Mesenchymal stem cell (in vitro differentiated cells and primary cell): ENCODE measurements around the gene AMPH.

Experiments used
- DNase-seq: peaks from one replicate; pipeline ENCODE4 v3.0.0-alpha.2; 2013
- H2AFZ ChIP-seq: one replicate; pipeline ENCODE4 v1.6.1; 2013; ENCODE audit warnings: low read depth, mild to moderate bottlenecking, control low read depth, inconsistent platforms, low read length, moderate library complexity
- H2AK5ac ChIP-seq: 2 replicates; pipeline ENCODE4 v1.6.1; 2013; ENCODE audit warnings: low read length, moderate library complexity, mild to moderate bottlenecking, inconsistent platforms; ENCODE audit not compliant: severe bottlenecking
- H2BK120ac ChIP-seq: one replicate; pipeline ENCODE4 v1.6.1; 2013; ENCODE audit warnings: low read depth, mild to moderate bottlenecking, inconsistent platforms, low read length, moderate library complexity
- H2BK12ac ChIP-seq, 2 experiments: one replicate each; pipeline ENCODE4 v1.6.1; 2013; ENCODE audit warnings: inconsistent platforms in 2 of 2, low read length in 2 of 2, mild to moderate bottlenecking in 2 of 2, moderate library complexity in 2 of 2, control low read depth in 1 of 2
- H2BK15ac ChIP-seq: one replicate; pipeline ENCODE4 v1.6.1; 2013; ENCODE audit warnings: mild to moderate bottlenecking, low read depth, inconsistent platforms; ENCODE audit not compliant: poor library complexity, severe bottlenecking
- H2BK5ac ChIP-seq: 2 replicates; pipeline ENCODE4 v1.6.1; 2013; ENCODE audit warnings: low read depth, mild to moderate bottlenecking, low read length, control low read depth, inconsistent platforms; ENCODE audit not compliant: poor library complexity, severe bottlenecking
- H3K14ac ChIP-seq, 2 experiments: one replicate each; pipeline ENCODE4 v1.6.1; 2013; ENCODE audit warnings: inconsistent platforms in 2 of 2, low read length in 2 of 2, control low read depth in 1 of 2, mild to moderate bottlenecking in 1 of 2, moderate library complexity in 1 of 2
- H3K18ac ChIP-seq, 2 experiments: one replicate each; pipeline ENCODE4 v1.6.1; 2013; ENCODE audit warnings: inconsistent platforms in 2 of 2, low read length in 2 of 2, control low read depth in 1 of 2, low read depth in 1 of 2, mild to moderate bottlenecking in 1 of 2
- H3K23ac ChIP-seq, 2 experiments: one replicate each; pipeline ENCODE4 v1.6.1; 2013; ENCODE audit warnings: inconsistent platforms in 2 of 2, low read length in 2 of 2, mild to moderate bottlenecking in 2 of 2, moderate library complexity in 2 of 2, control low read depth in 1 of 2
- H3K27ac ChIP-seq: 2 replicates; pipeline ENCODE4 v1.5.1; 2013; ENCODE audit warnings: mild to moderate bottlenecking, moderate library complexity, low read length, control low read depth, inconsistent platforms; ENCODE audit not compliant: poor library complexity, severe bottlenecking
- H3K27me3 ChIP-seq, 2 experiments: 2 replicates each; pipeline versions ENCODE4 v1.6.1 to v1.7.0; 2013; ENCODE audit warnings: low read length in 2 of 2, mild to moderate bottlenecking in 2 of 2, moderate library complexity in 2 of 2, control low read depth in 1 of 2, inconsistent platforms in 1 of 2; ENCODE audit not compliant: control insufficient read depth in 1 of 2, insufficient read depth in 1 of 2
- H3K36me3 ChIP-seq, 2 experiments: 2 replicates each; pipeline versions ENCODE4 v1.6.1 to v1.7.0; 2013; ENCODE audit warnings: low read length in 2 of 2, control low read depth in 1 of 2, inconsistent platforms in 1 of 2, low read depth in 1 of 2, mild to moderate bottlenecking in 1 of 2; ENCODE audit not compliant: insufficient read depth in 2 of 2, control insufficient read depth in 1 of 2
- H3K4ac ChIP-seq, 2 experiments: one replicate each; pipeline ENCODE4 v1.6.1; 2013; ENCODE audit warnings: inconsistent platforms in 2 of 2, low read length in 2 of 2, mild to moderate bottlenecking in 2 of 2, moderate library complexity in 2 of 2, control low read depth in 1 of 2, low read depth in 1 of 2
- H3K4me1 ChIP-seq: 2 replicates; pipeline ENCODE4 v1.6.1; 2013; ENCODE audit warnings: low read depth, low read length, control low read depth; ENCODE audit not compliant: control insufficient read depth, insufficient read depth
- H3K4me2 ChIP-seq: 2 replicates; pipeline ENCODE4 v1.6.1; 2013; ENCODE audit warnings: low read length, mild to moderate bottlenecking, inconsistent platforms; ENCODE audit not compliant: poor library complexity, severe bottlenecking
- H3K4me3 ChIP-seq, 2 experiments: 2 replicates each; pipeline versions ENCODE4 v1.5.1 to v1.7.0; 2013; ENCODE audit warnings: low read length in 2 of 2, mild to moderate bottlenecking in 2 of 2, control low read depth in 1 of 2, low read depth in 1 of 2; ENCODE audit not compliant: insufficient read depth in 1 of 2
- H3K79me1 ChIP-seq: replicated peaks from 2 replicates; pipeline ENCODE4 v1.6.1; 2013; ENCODE audit warnings: mild to moderate bottlenecking, control low read depth, low read length, inconsistent platforms; ENCODE audit not compliant: poor library complexity, severe bottlenecking
- H3K9ac ChIP-seq: 2 replicates; pipeline ENCODE4 v1.7.0; 2013; ENCODE audit warnings: mild to moderate bottlenecking, low read length, moderate library complexity
- H3K9me3 ChIP-seq: 2 replicates; pipeline ENCODE4 v1.7.0; 2013; ENCODE audit warnings: mild to moderate bottlenecking, low read length; ENCODE audit not compliant: control insufficient read depth
- H4K8ac ChIP-seq: one replicate; pipeline ENCODE4 v1.6.1; 2013; ENCODE audit warnings: inconsistent platforms, mild to moderate bottlenecking, low read length, moderate library complexity
- H4K91ac ChIP-seq: one replicate; pipeline ENCODE4 v1.6.1; 2013; ENCODE audit warnings: mild to moderate bottlenecking, low read length, inconsistent platforms
- WGBS: methylation state at CpG from one replicate; pipeline ENCODE4 v1.1.7; 2013; ENCODE audit warnings: mixed read lengths; 5-methylcytosine and 5-hydroxymethylcytosine counted together

The AMPH gene

GRCh38 chr7:38563741-38564140 is 67.4 kb downstream of the AMPH start:
- Histone ChIP-seq H3K27ac (no peak overlapping the region), H2BK5ac (no peak overlapping the region), H2BK120ac (no peak overlapping the region), H4K8ac (no peak overlapping the region), H3K4me3 (no peak overlapping the region), H3K4ac (no peak overlapping the region), H3K23ac (no peak overlapping the region), H2AK5ac (no peak overlapping the region), H3K9ac (no peak overlapping the region), H2AFZ (no peak overlapping the region), H3K27me3 (no peaks in the 10 kb centered on the region), H2BK12ac (no peak overlapping the region), H2BK15ac (no peak overlapping the region), H3K14ac (no peak overlapping the region), H4K91ac (no peak overlapping the region), H3K36me3 (no peaks in the 10 kb centered on the region), H3K4me2 (no peak overlapping the region), H3K79me1 (no peaks in the 10 kb centered on the region), H3K18ac (no peak overlapping the region), H3K4me1 (no peaks in the 10 kb centered on the region), H3K9me3 (no peaks in the 10 kb centered on the region)
- no peak for DNase-seq
- WGBS = 98% methylated on average over 1 of the region's 2 CpGs

- Histone ChIP-seq H3K4ac (no peak overlapping the region), H2BK12ac (no peak overlapping the region)
- WGBS = 65% methylated on average over 3 of the region's 3 CpGs
These were observed 70.0 kb downstream of the AMPH start for GRCh38 chr7:38561166-38561565.

GRCh38 chr7:38558761-38559345 is 72.3 kb downstream of the AMPH start:
- H2AK5ac ChIP-seq = no peak overlapping the region
- H3K36me3 ChIP-seq = no peaks in the 10 kb centered on the region
- no peaks in the 10 kb centered on the region for H3K4me1 ChIP-seq
- H3K14ac ChIP-seq = no peak overlapping the region
- H2AFZ ChIP-seq = no peak overlapping the region
- H2BK15ac ChIP-seq = no peak overlapping the region
- no peak overlapping the region for H3K9ac ChIP-seq
- DNase-seq = no peak
- H3K4me3 ChIP-seq = no peak overlapping the region
- no peak overlapping the region for H2BK12ac ChIP-seq
- no peak overlapping the region for H4K8ac ChIP-seq
- H3K27ac ChIP-seq = no peak overlapping the region
- no peak overlapping the region for H3K4me2 ChIP-seq
- WGBS = 71% methylated on average over 5 of the region's 7 CpGs
- H3K4ac ChIP-seq = no peak overlapping the region
- no peak overlapping the region for H3K23ac ChIP-seq
- no peak overlapping the region for H2BK120ac ChIP-seq
- H3K9me3 ChIP-seq = no peaks in the 10 kb centered on the region
- no peaks in the 10 kb centered on the region for H3K27me3 ChIP-seq
- H3K79me1 ChIP-seq = no peaks in the 10 kb centered on the region
- no peak overlapping the region for H2BK5ac ChIP-seq
- H3K18ac ChIP-seq = no peak overlapping the region
- no peak overlapping the region for H4K91ac ChIP-seq

More at GRCh38 chr7:38561166-38561565, 70.0 kb downstream of the AMPH start:
- no peak for DNase-seq
- Histone ChIP-seq H2BK15ac (no peak overlapping the region), H3K23ac (no peak overlapping the region), H3K9me3 (no peaks in the 10 kb centered on the region), H3K36me3 (no peaks in the 10 kb centered on the region), H3K79me1 (no peaks in the 10 kb centered on the region), H3K4me3 (no peak overlapping the region), H2AK5ac (no peak overlapping the region), H2BK5ac (no peak overlapping the region), H3K18ac (no peak overlapping the region), H2AFZ (no peak overlapping the region), H4K91ac (no peak overlapping the region), H2BK120ac (no peak overlapping the region), H3K14ac (no peak overlapping the region), H3K27me3 (no peaks in the 10 kb centered on the region), H3K4me2 (no peak overlapping the region), H3K4me1 (no peaks in the 10 kb centered on the region), H3K27ac (no peak overlapping the region), H3K9ac (no peak overlapping the region), H4K8ac (no peak overlapping the region)

GRCh38 chr7:38554586-38554985 is 76.6 kb downstream of the AMPH start:
- Histone ChIP-seq H3K4me2 (no peak overlapping the region), H3K14ac (no peak overlapping the region), H4K8ac (no peak overlapping the region), H2BK15ac (no peak overlapping the region), H4K91ac (no peak overlapping the region), H3K9ac (no peak overlapping the region), H3K18ac (no peak overlapping the region), H3K27me3 (no peaks in the 10 kb centered on the region), H2BK5ac (no peak overlapping the region), H3K36me3 (no peaks in the 10 kb centered on the region), H2AFZ (no peak overlapping the region), H3K79me1 (no peaks in the 10 kb centered on the region), H3K4me3 (no peak overlapping the region), H3K27ac (no peak overlapping the region), H3K23ac (no peak overlapping the region), H3K4me1 (no peaks in the 10 kb centered on the region), H3K9me3 (no peaks in the 10 kb centered on the region), H2BK12ac (no peak overlapping the region), H3K4ac (no peak overlapping the region), H2BK120ac (no peak overlapping the region), H2AK5ac (no peak overlapping the region)
- WGBS = 100% methylated on average over 1 of the region's 1 CpG
- no peak for DNase-seq
